Stimulated activated naive B cell treated with anti-CD40 and anti-IgM and Interleukin-4, amounts not matched to agents 10 μg/mL and 1 μg/mL and 100 μg/mL, for 72 hours (primary cell): Measurements from ENCODE around the gene SNX19.
"Not testable (repeated sequence)": the region's sequence is repeated elsewhere in the genome, so short reads cannot be mapped to it uniquely, and the experiment has no call there.

Experiments used
- ATAC-seq, 2 donors: fragments of 150-1000 bp; cut with Tn5 transposase; replicated peaks; 2 replicates each; pipeline ENCODE4 v1.10.0; 2021; ENCODE audit warnings: moderate library complexity in 1 of 2
- DNase-seq: peaks from one replicate; pipeline ENCODE4 v3.0.0; 2021
- H3K27ac Mint-ChIP-seq: one replicate; pipeline ENCODE4 v1.8.0; 2022; ENCODE audit warnings: mild to moderate bottlenecking, mixed read lengths
- H3K27me3 Mint-ChIP-seq, 2 donors: one replicate each; pipeline ENCODE4 v1.8.0; 2022; ENCODE audit warnings: mixed read lengths in 2 of 2
- H3K36me3 Mint-ChIP-seq, 2 donors: one replicate each; pipeline ENCODE4 v1.8.0; 2022; ENCODE audit warnings: mixed read lengths in 2 of 2, mild to moderate bottlenecking in 1 of 2
- H3K4me1 Mint-ChIP-seq, 2 donors: one replicate each; pipeline ENCODE4 v1.8.0; 2022; ENCODE audit warnings: mixed read lengths in 2 of 2, mild to moderate bottlenecking in 1 of 2
- H3K4me3 Mint-ChIP-seq, 2 donors: one replicate each; pipeline ENCODE4 v1.8.0; 2022; ENCODE audit warnings: mild to moderate bottlenecking in 2 of 2, mixed read lengths in 2 of 2, moderate library complexity in 1 of 2
- H3K9me3 Mint-ChIP-seq, 2 donors: one replicate each; pipeline ENCODE4 v1.8.0; 2022; ENCODE audit warnings: mixed read lengths in 2 of 2, mild to moderate bottlenecking in 1 of 2

SNX19 gene, protein sequence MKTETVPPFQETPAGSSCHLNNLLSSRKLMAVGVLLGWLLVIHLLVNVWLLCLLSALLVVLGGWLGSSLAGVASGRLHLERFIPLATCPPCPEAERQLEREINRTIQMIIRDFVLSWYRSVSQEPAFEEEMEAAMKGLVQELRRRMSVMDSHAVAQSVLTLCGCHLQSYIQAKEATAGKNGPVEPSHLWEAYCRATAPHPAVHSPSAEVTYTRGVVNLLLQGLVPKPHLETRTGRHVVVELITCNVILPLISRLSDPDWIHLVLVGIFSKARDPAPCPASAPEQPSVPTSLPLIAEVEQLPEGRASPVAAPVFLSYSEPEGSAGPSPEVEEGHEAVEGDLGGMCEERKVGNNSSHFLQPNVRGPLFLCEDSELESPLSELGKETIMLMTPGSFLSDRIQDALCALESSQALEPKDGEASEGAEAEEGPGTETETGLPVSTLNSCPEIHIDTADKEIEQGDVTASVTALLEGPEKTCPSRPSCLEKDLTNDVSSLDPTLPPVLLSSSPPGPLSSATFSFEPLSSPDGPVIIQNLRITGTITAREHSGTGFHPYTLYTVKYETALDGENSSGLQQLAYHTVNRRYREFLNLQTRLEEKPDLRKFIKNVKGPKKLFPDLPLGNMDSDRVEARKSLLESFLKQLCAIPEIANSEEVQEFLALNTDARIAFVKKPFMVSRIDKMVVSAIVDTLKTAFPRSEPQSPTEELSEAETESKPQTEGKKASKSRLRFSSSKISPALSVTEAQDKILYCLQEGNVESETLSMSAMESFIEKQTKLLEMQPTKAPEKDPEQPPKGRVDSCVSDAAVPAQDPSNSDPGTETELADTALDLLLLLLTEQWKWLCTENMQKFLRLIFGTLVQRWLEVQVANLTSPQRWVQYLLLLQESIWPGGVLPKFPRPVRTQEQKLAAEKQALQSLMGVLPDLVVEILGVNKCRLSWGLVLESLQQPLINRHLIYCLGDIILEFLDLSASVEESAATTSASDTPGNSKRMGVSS

DNA sequence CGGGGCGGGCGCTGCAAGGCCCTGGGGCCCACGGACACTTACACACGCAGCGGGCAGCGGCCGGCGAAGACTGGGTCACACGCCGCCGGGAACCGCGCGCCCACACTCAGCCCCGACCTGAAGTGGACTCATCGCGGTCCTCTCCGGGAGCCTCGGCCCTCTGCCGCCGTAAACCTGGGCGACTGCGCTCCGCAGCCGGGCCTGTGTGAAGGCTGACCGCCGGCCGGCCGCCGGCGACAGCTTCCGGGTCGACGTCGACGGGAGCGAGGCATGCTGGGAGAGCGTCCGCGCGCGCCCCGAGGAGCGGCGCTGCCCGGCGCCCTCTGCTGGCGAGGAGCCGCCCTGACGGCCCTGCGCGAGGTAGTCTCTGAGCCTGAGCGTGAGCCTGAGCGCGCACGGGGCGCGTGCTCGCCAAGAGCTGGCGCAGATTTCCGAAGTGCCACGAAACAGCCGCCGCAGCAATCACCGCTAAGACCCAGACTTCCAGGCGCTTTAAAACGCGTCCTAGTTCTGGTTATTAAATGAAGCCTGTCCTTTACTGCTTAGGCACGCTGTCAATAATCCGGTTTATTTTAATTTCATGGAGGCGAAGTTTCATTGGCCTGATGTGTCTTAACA lies at the start of gene SNX19:
TSS of gene SNX19 (minus strand) at position 242 of the 618 bp plus-strand sequence. CDS start 540 bp downstream, outside the sequence.
- peaks cover 26 to 32% of the 10 kb centered on the region in 2 donors for H3K36me3 Mint-ChIP-seq

DNA sequence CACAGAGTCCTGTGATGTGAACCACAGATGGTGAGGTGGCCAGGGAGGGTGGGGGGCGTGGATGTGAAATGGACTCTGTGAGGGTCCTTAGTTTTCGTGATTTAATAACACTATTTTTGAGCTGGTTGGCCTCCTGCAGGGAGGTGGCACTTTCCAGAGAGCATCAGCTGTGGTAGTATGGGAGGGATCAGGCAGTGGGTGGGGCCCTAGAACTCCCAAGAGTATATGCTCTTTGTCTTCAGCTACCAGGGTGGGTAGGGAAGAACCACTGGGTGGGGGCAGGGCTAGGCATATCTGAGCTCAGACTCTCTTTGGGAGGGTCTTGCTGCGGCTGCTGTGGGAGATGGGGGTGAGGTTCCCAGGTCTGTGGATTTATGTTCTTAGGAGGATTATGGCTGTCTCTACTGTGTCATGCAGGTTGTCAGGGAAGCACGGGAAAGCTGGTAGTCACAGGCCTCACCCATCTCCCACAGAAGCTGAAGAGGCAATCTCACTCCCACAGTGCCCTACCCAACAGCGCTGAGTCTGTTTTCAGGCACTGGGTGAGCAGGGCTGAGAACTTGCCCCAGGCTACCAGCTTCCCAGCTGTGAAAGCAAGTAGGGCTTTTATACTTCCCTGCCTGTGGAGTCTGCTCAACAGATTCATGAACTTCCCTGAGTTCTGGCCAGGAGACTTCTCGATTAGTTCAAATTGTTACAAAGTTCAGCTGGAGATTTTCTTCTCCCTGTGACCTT lies 47.9 kb upstream of the SNX19 start:
- no peaks in the 10 kb centered on the region for H3K36me3 Mint-ChIP-seq
- H3K4me3 Mint-ChIP-seq, result no peak overlapping the region
- DNase-seq (no peak), ATAC-seq (no peak)
- no peaks in the 10 kb centered on the region for H3K4me1 Mint-ChIP-seq
- no peak overlapping the region for H3K27ac Mint-ChIP-seq
- H3K9me3 Mint-ChIP-seq, result peaks cover 3 to 10% of the 10 kb centered on the region in 2 donors
- peaks cover 6 to 9% of the 10 kb centered on the region in 2 donors for H3K27me3 Mint-ChIP-seq

More for the DNA sequence above, at the start of gene SNX19:
- DNase-seq, result peak; percentile 90
- Mint-ChIP-seq H3K4me3 (peak within 1 kb of the TSS; percentile 86 to 88), H3K4me1 (peaks cover 15 to 23% of the 10 kb centered on the region in 2 donors), H3K27me3 (peaks cover 23 to 25% of the 10 kb centered on the region in 2 donors), H3K27ac (peak within 1 kb of the TSS; percentile 88), H3K9me3 (peaks cover 0 to 4% of the 10 kb centered on the region in 2 donors)
- peak; percentile 99 for ATAC-seq

DNA sequence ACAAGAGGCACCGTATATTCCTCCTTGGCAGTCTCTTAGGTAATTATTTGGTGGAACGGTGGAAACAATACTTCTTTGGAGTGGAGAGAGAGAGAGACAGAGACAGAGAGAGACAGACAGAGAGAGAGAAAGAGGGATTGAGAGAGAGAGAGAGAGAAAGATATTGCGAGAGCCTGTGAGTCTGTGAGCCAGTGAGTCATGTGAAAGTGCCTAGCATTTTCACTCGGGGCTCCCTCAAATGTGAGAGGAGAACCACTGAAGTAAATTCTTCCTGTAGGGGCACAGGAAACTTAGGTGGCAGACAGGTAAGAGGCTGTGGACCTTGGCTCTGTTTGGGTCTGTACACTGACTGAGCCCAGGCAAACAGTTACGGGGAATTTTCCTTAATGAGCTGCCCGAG lies 31.6 kb upstream of the SNX19 start:
- no peak overlapping the region for H3K4me3 Mint-ChIP-seq
- H3K27ac Mint-ChIP-seq, result no peak overlapping the region
- H3K9me3 Mint-ChIP-seq, result no peaks in the 10 kb centered on the region
- no peaks in the 10 kb centered on the region for H3K36me3 Mint-ChIP-seq
- H3K27me3 Mint-ChIP-seq, result peaks cover 15 to 18% of the 10 kb centered on the region in 2 donors
- ATAC-seq (no peak), DNase-seq (no peak)
- H3K4me1 Mint-ChIP-seq, result no peaks in the 10 kb centered on the region

DNA sequence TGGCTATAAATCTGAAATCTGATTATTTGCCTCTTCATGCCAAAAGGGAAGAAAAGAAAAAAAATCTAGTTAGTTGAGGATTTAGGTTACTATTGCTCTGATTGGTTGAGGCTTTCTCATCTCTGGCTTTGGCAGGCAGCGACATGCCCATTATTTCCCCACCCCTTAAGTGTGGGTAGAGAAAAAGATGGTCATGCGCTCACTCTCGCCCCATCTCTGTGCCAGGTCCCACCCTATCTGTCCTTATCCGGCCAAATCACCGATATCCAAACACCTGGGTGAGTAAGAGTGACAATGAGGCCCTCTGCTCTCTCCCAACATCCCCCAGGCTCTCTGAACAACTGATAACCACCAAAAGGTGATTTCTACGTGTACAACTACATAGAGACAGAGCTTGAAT lies 31.2 kb upstream of the SNX19 start:
- DNase-seq, result no peak
- no peak overlapping the region for H3K4me3 Mint-ChIP-seq
- H3K27ac Mint-ChIP-seq, result no peak overlapping the region
- H3K36me3 Mint-ChIP-seq, result no peaks in the 10 kb centered on the region
- no peak for ATAC-seq
- no peaks in the 10 kb centered on the region for H3K9me3 Mint-ChIP-seq
- peaks cover 12 to 18% of the 10 kb centered on the region in 2 donors for H3K27me3 Mint-ChIP-seq
- H3K4me1 Mint-ChIP-seq, result no peaks in the 10 kb centered on the region

DNA sequence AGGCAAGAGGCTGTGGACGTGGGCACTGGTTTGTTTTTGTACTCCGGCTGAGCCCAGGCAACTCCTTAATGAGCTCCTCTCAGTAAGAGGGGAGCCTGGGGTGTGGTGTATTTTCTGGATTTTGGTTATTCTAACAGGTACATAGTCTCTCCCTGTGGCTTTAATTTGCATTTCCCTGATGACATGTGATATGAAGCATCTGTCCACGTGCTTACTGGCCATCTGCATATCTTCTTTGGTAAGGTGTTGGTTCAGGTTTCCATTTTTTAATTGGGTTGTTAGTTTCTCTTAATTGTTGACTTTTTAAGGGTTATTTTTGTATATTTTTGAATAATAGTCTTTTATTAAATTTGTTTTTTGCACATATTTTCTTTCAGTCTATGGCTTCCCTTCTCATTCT lies 30.8 kb upstream of the SNX19 start:
- no peaks in the 10 kb centered on the region for H3K36me3 Mint-ChIP-seq
- DNase-seq (no peak), ATAC-seq (no peak)
- no peak overlapping the region for H3K4me3 Mint-ChIP-seq
- no peak overlapping the region for H3K27ac Mint-ChIP-seq
- no peaks in the 10 kb centered on the region for H3K9me3 Mint-ChIP-seq
- H3K27me3 Mint-ChIP-seq, result peaks cover 12 to 18% of the 10 kb centered on the region in 2 donors
- H3K4me1 Mint-ChIP-seq, result no peaks in the 10 kb centered on the region

DNA sequence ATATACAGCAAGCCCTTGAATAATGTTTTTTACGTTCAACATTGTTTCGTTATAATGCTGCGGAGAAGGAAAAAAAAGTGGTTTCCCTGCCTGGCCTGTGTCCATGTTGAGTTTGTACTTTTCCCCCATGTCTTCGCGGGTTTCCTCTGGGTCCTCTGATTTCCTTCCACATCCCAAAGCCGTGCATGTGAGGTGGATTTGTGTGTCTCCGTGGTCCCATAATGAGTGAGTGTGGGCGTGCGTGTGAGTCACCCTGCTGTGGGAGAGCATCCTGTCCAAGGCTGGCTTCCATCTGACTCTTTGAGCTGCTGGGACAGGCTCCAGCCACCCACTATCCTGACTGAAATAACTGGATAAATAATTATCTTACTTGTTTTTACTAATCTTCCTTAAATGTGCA lies 29.6 kb upstream of the SNX19 start:
- no peaks in the 10 kb centered on the region for H3K36me3 Mint-ChIP-seq
- H3K27ac Mint-ChIP-seq, result no peak overlapping the region
- DNase-seq (no peak), ATAC-seq (no peak)
- H3K4me1 Mint-ChIP-seq, result no peaks in the 10 kb centered on the region
- no peak overlapping the region for H3K4me3 Mint-ChIP-seq
- H3K9me3 Mint-ChIP-seq, result no peaks in the 10 kb centered on the region
- H3K27me3 Mint-ChIP-seq, result peaks cover 14 to 18% of the 10 kb centered on the region in 2 donors

DNA sequence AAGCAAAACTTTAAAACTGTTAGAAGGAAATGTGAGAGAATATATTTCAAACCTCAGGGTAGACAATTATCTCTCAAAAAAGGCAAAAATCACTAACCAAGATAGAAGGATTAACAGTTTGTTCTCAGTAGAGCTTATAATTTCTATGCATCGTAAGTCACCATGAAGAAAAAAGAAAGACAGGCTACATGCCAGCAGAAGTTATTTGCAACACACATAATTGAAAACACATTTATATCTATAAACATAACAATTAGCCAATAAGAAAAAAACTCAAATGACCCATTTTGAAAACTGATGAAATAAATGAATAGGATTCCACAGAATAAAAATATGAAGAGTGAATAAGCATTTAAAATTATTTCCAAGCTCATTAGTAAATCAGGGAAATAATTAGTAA lies 24.4 kb upstream of the SNX19 start:
- ATAC-seq (no peak), DNase-seq (no peak)
- Mint-ChIP-seq H3K27ac (no peak overlapping the region), H3K36me3 (no peaks in the 10 kb centered on the region), H3K27me3 (peaks cover 9 to 22% of the 10 kb centered on the region in 2 donors), H3K4me1 (no peaks in the 10 kb centered on the region), H3K9me3 (no peaks in the 10 kb centered on the region), H3K4me3 (no peak overlapping the region)

DNA sequence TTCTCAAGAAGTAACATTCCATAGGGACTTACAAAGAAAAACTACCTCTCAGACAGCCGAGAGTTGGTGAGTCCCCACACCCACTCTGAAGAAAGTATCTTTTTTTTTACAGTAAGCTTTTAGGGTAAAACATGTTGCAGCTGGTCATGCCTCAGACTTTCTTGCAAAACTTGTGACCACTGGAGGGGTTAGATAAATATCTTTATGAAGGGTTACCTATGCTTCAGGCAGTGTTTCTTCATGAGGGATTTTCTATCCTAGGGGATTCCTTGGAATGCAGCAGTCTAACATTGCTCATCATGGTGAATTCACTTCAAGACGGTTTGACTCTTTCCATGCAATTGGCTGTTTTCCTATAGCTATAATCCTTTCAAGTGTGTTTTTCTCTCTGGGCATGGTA lies 20.8 kb upstream of the SNX19 start:
- no peak for ATAC-seq
- Mint-ChIP-seq H3K4me1 (no peaks in the 10 kb centered on the region), H3K9me3 (peaks cover 0 to 2% of the 10 kb centered on the region in 2 donors)

DNA sequence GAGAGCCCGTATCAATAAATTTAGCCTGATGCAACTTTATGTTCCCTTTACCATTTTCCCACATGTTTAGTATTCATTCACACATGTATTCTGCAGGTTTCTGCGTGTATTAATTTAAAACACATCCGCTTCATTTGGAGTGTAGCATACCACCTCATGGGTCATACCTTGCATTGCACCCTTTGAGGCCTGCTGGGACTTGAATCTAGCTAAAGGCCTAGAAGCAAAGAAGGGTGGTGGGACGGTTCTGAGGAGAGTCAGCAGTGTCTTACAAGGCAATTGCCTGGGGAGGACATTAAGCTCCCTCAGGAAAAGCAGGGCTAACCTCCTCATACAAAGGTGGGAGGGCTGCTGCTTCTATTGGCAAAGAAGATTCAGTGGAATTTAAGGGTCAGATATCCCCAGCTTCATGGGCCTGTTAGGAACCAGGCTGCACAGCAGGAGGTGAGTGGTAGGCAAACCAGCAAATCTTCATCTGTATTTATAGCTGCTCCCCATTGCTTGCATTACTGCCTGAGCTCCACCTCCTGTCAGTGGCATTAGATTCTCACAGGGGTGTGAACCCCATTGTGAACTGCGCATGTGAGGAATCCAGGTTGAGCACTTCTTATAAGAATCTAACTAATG lies 15.9 kb upstream of the SNX19 start:
- H3K27me3 Mint-ChIP-seq, result peaks cover 4 to 22% of the 10 kb centered on the region in 2 donors
- H3K27ac Mint-ChIP-seq, result no peak overlapping the region

More for the DNA sequence above, 20.8 kb upstream of the SNX19 start:
- H3K4me3 Mint-ChIP-seq, result no peak overlapping the region
- H3K27me3 Mint-ChIP-seq, result peaks cover 0 to 15% of the 10 kb centered on the region in 2 donors
- no peaks in the 10 kb centered on the region for H3K36me3 Mint-ChIP-seq
- no peak overlapping the region for H3K27ac Mint-ChIP-seq
- DNase-seq, result no peak

DNA sequence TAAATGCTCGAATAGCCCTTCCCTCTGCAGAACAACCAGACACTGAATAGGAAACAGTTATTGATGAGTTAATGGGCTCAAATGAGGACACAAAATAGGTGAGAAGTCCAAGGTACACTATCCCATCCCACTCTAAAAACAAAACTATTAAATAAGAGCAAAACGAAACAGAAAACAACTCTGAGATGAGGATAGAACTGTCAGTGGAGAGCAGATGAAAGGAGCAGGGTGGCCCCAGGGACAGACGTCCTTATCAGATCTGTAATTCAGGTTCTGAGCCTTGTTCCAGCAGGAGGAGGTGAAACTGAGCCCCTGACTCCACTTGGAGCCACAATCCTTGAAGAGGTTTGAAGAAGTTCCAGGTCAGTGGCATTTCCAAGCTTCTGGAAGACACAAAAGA lies 8.5 kb upstream of the SNX19 start:
- ATAC-seq (no peak), DNase-seq (no peak)
- peaks cover 23 to 44% of the 10 kb centered on the region in 2 donors for H3K27me3 Mint-ChIP-seq
- no peak overlapping the region for H3K27ac Mint-ChIP-seq
- H3K4me1 Mint-ChIP-seq, result peaks cover 0 to 7% of the 10 kb centered on the region in 2 donors
- no peaks in the 10 kb centered on the region for H3K9me3 Mint-ChIP-seq
- H3K36me3 Mint-ChIP-seq, result no peaks in the 10 kb centered on the region
- H3K4me3 Mint-ChIP-seq, result no peak overlapping the region

More for the DNA sequence above, 15.9 kb upstream of the SNX19 start:
- ATAC-seq (no peak), DNase-seq (no peak)
- no peaks in the 10 kb centered on the region for H3K4me1 Mint-ChIP-seq
- no peak overlapping the region for H3K4me3 Mint-ChIP-seq
- no peaks in the 10 kb centered on the region for H3K36me3 Mint-ChIP-seq
- H3K9me3 Mint-ChIP-seq, result peaks cover 0 to 2% of the 10 kb centered on the region in 2 donors

DNA sequence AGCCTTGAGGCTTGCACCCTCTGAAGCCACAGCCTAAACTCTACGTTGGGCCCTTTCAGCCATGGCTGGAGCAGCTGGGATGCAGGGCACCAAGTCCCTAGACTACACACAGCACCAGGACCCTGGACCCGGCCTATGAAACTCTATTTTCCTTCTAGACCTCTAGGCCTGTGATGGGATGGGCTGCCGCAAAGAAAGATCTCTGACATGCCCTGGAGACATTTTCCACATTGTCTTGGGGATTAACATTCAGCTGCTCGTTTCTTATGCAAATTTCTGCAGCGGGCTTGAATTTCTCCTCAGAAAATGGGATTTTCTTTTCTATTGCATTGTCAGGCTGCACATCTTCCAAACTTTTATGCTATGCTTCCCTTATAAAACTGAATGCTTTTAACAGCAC lies 4.3 kb upstream of the SNX19 start:
- peaks cover 34 to 44% of the 10 kb centered on the region in 2 donors for H3K27me3 Mint-ChIP-seq
- not testable (repeated sequence) for H3K36me3 Mint-ChIP-seq, ATAC-seq

DNA sequence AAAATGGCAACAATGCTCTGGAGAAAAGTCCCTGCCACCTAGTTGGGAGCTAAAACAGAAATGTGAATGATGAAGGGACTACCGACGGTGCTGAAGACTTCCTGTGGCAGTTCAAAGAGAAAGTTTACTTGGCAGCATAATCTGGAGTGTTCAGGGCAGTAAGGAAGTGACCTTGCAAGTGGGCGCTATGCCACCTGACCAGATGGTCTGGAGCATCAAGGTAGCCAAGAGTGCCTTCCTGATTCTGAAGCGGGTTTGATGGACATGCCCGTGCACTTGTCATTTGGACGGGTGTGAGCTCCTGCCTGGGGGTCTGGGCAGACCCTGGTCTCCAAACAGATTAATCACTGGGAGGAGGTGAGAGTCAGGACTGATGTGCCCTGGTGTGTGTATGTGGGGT lies 1.8 kb upstream of the SNX19 start:
- Mint-ChIP-seq H3K4me3 (no peak overlapping the region), H3K27me3 (peaks cover 34 to 35% of the 10 kb centered on the region in 2 donors), H3K4me1 (peaks cover 11 to 23% of the 10 kb centered on the region in 2 donors), H3K36me3 (peaks cover 17 to 18% of the 10 kb centered on the region in 2 donors), H3K27ac (peak overlapping the region; percentile 59), H3K9me3 (peaks cover 0 to 4% of the 10 kb centered on the region in 2 donors)
- no peak for DNase-seq
- no peak for ATAC-seq

More for the DNA sequence above, 4.3 kb upstream of the SNX19 start:
- H3K27ac Mint-ChIP-seq, H3K4me3 Mint-ChIP-seq, H3K9me3 Mint-ChIP-seq, DNase-seq: not testable (repeated sequence)
- H3K4me1 Mint-ChIP-seq, result peaks cover 0 to 14% of the 10 kb centered on the region in 2 donors

DNA sequence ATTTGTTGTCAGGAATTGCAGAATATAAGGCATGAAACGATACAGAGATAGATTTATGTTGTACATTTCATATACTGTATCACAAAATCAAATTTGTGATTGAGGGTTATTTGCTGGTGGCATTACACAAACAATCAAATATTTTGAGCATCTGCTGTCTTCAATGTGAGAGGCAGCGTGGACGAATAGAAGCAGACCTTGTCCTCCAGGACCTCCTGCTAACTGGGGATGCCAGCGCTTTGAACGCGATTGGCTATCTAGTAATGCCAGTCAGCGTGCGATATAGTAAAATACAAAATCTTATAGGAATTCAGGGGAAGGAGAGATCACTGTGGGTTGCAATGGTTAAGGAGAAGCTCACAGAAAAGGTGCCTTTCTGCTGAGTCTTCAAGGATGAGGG lies 631 bp upstream of the SNX19 start:
- peaks cover 0 to 4% of the 10 kb centered on the region in 2 donors for H3K9me3 Mint-ChIP-seq
- peaks cover 29% of the 10 kb centered on the region in 2 donors for H3K27me3 Mint-ChIP-seq
- peaks cover 15 to 23% of the 10 kb centered on the region in 2 donors for H3K4me1 Mint-ChIP-seq
- no peak for DNase-seq
- H3K27ac Mint-ChIP-seq, result peak overlapping the region; percentile 88
- ATAC-seq, result no peak
- peaks cover 24 to 27% of the 10 kb centered on the region in 2 donors for H3K36me3 Mint-ChIP-seq
- H3K4me3 Mint-ChIP-seq, result peak overlapping the region; percentile 86 to 88
